Skin of body (tissue), 3 donors: Measurements from ENCODE around the gene MXD1. TPM values are rescaled to one million over a fixed set of nuclear protein-coding genes. Genes with fewer than 3 reads are reported as not detected.
A peak's percentile ranks its signal among the peaks of the same experiment; 100 is the strongest.

Experiments used
- DNase-seq: peaks from one replicate; lab custom pipeline; 2025; lab: John Stamatoyannopoulos, UW
- small RNA-seq: library from RNA; depleted of rRNA; stranded (forward); fragments of <200 nt; gene quantifications from one replicate; pipeline ENCODE3, GENCODE V24; 2014; ENCODE audit warnings: low replicate concordance
- total RNA-seq: library from RNA; depleted of rRNA; stranded (reverse); fragments of >200 nt; gene quantifications from one replicate; pipeline ENCODE4 v1.2.3, GENCODE V29; 2014

The MXD1 gene
- total RNA-seq, 1 donor from 2014 or later: 29.5 TPM

DNA sequence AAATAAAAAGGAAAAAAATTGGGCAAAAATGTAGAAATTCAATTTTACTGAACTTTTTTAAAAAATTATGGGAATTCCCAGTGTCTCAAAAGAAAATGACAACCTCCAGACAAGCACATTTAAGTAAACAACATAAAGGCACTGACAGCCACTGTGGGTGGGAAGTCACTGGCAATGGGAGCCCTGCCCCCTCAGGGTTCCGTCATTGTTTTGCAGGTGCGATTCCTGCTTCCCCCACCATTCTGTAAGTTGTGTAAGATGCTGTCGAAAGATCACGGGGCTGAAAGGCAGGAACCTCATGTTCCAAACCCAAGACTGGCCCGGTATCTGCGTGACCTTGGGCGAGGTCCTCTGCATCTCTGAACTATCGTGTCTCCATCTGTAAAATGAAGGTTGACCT, 62.3 kb downstream of the MXD1 start:
- no peak for DNase-seq

DNA sequence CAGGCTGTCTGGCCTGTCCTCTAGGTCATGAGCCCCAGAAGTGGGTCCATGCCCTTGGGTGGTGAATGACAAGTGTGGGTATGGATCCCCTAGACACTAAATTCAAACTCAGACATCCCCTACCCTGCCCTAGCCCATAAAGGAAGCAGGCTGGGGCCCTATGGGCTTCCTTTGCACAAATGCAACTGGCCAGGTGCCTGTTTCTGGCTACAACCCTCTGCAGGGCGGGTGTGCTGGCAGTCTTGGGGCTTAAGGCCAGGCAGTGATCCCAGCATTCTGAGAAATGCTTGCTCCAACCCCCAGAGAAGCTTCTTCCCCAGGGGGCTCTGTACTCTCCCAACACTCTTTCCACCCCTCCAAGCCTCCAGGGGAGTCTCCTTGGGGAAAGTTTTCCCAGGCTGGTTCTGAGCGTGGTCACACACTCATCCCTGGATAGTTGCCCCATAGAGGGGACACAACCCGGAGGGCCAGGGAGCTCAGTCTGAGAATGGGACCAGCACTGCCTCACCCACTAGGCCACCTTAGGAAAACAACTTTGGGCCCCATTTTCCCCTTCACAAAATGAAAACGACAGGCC, 63.1 kb downstream of the MXD1 start:
- no peak for DNase-seq

DNA sequence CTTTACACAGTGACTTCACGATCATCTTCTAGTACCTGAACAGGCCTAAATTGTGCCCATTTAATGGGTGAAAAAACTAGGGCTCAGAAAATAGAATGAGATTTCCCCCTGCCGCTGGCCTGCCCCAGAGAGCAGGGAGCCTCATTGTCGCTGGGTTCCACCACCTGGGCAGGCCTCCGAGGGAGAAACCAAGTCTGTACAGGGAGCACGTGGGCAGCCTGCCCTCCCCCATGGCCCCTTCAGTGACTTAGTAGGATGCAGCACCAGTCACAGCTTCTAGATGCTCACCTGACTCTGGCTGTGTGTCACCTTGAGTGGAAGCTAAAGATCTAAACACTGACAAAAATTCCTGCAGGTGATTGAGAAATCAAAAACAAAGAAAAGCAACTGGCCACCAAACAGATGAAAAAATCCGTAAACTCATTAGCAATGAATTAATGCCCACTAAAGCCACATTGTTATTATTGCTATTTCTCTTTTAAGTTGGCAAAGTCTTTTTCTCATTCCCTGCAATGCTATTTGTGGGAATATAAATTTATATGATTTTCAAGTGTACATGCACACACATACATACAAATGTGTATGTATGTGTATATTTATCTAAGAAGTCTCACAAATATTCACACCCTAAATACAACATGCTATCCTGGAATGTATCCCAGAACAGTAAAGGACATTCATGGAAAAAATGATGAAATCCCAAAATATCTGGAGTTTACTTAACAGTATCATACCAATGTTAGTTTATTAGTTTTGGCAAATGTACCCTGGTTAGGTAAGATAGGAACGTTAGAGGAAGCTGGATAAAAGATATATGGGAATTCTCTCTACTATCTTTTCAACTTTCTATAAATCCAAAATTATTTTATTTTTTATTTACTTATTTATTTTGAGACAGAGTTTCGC, 65.2 kb downstream of the MXD1 start:
- peak; percentile 32 for DNase-seq

DNA sequence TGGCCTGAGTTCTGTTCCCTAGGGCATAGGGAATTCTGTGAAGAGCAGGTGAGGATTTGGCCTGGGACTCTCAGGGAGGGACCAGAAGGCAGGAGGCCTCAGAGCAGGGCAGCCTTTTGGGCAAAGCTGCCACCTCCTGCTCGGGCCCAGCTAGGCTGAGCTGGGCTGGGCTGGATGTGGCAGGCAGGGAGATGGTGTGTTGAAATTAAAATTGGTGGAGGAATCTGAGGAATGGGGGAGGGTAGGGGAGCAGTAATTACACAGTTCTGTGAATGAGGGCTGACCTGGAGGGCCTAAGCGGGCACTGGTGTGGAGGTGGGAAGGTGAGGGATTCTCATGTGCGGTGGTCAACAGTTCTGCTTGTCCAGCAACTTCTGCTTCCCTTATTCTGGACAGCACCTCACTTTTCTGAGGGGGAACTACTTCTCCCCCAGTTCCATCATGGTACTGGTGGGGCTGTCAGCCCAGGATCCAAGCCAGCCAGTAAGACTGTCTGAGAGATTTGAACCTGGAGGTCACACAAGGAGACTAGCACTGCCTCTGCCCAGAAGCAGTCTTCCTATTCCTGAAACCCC, 68.6 kb downstream of the MXD1 start:
- no peak for DNase-seq

DNA sequence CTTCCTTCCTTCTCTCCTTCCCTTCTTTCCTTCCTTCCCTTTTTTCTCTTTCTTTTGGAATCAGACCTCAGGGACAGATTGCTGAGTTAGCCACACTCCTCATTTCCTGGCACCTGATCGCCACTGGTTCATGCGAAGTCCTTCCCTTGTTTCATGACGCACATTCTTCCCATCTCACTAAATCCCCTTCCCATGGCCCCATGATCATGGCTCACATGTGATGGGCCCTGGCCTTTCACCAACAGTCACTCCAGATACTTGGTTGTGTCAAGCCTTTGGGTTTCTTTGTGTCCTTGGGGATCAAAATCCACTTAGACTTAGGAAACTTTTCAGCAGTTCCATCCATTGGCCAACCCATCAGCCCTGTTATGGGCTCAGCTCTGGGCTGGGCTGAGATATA, 70.3 kb downstream of the MXD1 start:
- DNase-seq: no peak

DNA sequence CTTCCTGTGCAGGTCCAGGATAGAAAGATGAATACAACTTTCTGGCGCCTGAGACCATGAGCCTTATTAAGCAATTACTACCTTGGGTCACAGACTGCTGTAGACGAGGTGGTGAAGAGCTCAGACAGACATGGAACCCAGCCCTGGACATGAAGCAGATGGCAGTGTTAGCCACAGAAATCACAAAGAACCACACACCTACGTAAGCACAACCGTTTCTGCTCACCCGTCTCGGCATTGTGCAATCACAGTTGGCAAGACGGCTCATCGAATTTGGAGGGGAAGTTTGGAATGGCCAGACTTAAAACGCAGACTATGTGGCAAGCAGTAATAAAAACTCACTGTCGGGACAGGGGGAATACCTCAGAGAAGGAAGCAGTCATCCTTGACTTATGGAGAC, 70.8 kb downstream of the MXD1 start:
- DNase-seq: no peak

DNA sequence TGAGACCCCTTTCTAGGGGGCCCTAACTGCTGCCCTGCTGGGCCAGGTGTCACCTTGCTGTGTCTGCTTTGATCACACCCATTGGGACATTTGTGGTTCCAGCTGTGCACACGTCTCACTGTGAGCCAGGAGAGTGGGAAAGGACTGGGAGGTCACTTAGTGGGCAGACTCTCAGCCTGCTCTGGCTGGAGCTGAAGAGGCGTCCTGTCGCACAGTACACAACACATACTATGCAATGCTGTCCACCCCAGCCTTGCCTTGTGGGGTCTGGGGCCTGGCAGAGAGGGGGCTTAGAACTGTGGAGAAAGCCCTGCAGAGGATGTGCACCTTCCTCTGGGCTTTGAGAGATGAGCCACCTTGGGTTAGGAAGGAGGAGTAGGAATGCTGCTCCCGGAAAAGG, 71.8 kb downstream of the MXD1 start:
- no peak for DNase-seq

DNA sequence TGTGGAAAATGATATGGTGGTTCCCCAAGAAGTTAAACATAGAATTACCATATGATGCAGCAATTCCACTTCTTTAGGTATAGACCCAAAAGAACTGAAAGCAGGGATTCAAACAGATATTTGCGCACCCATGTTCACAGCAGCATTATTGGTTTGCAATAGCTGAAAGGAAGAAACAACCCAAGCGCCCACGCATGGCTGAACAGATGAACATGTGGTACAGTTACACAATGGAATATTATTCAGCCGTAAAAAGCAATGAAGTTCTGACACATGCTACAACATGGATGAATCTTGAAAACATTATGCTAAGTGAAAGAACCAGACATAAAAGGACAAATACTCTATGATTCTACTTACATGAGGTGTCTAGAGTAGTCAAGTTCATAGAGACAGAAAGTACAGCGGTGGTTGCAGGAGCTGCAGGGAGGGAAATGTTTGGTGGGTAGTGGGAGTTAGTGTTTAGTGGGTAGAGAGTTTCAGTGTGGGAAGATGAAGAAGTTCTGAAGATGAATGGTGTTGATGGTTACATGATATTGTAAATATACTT, 73.3 kb downstream of the MXD1 start:
- no peak for DNase-seq

DNA sequence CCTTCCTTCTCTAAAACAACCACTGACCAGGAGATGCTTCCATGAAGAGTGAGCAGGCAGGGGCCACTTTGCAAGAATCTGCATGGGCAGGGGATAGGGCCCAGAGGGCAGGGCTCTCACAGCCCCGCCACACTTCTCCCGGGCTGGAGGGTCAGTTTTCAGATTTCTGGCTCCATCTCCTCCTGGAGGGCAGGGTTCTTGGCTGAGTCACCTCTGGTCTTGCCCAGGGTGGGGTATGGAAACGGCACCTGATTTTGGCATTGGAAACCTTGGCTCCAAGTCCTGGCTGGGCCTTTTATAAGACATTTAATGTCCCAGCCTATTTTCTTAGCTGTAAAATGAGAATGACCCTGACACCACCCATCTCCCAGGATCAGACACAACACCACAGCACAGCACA, 74.1 kb downstream of the MXD1 start:
- no peak for DNase-seq

DNA sequence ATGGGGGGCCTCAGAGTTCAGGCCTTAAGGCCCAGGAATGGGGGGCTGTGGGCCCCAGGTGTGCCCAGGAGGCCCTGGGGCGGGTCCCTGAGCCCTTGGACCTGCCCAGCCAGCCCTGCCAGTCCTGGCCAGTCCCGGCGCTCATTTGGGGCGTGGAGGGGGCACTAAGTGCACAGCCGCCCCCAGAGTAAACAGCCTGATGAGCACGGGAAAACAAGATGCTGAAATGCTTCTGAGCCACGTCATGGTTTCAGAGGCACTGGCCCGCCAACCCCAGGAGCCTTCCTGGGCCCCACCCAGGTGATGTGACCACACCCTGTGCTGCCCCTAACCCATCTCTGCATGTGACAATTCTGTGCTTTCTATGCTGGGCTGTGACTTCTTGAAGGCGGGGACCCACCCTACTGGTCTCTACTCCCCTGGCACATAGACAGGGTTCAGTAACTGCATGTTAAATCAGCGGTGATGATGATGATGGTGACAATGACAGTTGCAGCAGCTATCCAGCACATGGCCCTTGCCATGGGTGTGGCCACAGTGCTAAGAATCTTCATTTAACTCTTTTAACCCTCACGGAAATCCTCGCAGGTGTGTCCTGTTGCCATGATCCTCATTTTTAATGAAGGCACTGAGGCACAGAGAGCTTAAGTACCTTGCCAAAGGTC, 74.7 kb downstream of the MXD1 start:
- no peak for DNase-seq

Small RNA genes lying within 50 kb of the gene (small RNA-seq; reads per million reads assigned to genes)
- not detected for gene RPL23AP92

Other genes with a start within 250 kb of the MXD1 start
- 33.5 TPM for gene ANXA4, start 173.0 kb upstream of the MXD1 start, total RNA-seq
- 21.5 TPM for gene GMCL1, start 85.4 kb upstream of the MXD1 start, total RNA-seq
- 40.5 TPM for gene SNRNP27, start 21.2 kb upstream of the MXD1 start, total RNA-seq
- gene ASPRV1, start 46.5 kb downstream of the MXD1 start, total RNA-seq: 39.5 TPM
- gene PCBP1, start 172.4 kb downstream of the MXD1 start, total RNA-seq: 80.8 TPM